Esophagus muscularis mucosa (tissue), 4 donors: ENCODE measurements around the gene SLC25A41. TPM values are rescaled to one million over a fixed set of nuclear protein-coding genes. Genes with fewer than 3 reads are reported as not detected.

Source experiments
- DNase-seq: peaks from one replicate; pipeline ENCODE4 v3.0.0-alpha.2; 2017; ENCODE audit errors: extremely low spot score
- H3K27ac ChIP-seq, 4 donors: fragments of 200-600 bp; sonication (generic); replicated peaks in 1 of 4; 1 replicate in 3 of 4; 2 replicates in 1 of 4; pipeline ENCODE4 v1.5.1; 2016 to 2019; ENCODE audit warnings: mild to moderate bottlenecking in 1 of 4
- H3K27me3 ChIP-seq, 4 donors: fragments of 200-600 bp; sonication (generic); one replicate each; pipeline versions ENCODE4 v1.5.1 to v1.6.0; 2016 to 2019
- H3K36me3 ChIP-seq, 4 donors: fragments of 200-600 bp; sonication (generic); one replicate each; pipeline ENCODE4 v1.5.1; 2016 to 2019
- H3K4me1 ChIP-seq, 4 donors: fragments of 200-600 bp; sonication (generic); one replicate each; pipeline ENCODE4 v1.5.1; 2016 to 2019
- H3K4me3 ChIP-seq, 4 donors: fragments of 200-600 bp; sonication (generic); 1 replicate in 2 of 4; 2 replicates in 2 of 4; pipeline ENCODE4 v1.5.1; 2016 to 2019; ENCODE audit warnings: mild to moderate bottlenecking in 4 of 4, moderate library complexity in 1 of 4
- H3K9me3 ChIP-seq, 4 donors: fragments of 200-600 bp; sonication (generic); 1 replicate in 3 of 4; 2 replicates in 1 of 4; pipeline ENCODE4 v1.5.1; 2016 to 2019
- EP300 ChIP-seq: sonication (generic); formaldehyde crosslinking; IDR thresholded peaks from one replicate; pipeline ENCODE4 v1.6.1; 2017; ENCODE audit warnings: antibody characterized with exemption
- POLR2A ChIP-seq: fragments of 450-650 bp; IDR thresholded peaks from one replicate; pipeline ENCODE4 v1.6.1; 2017; ENCODE audit warnings: antibody characterized with exemption, moderate library complexity, mild to moderate bottlenecking, low read depth
- POLR2AphosphoS5 ChIP-seq, 2 donors: sonication (generic); formaldehyde crosslinking; IDR thresholded peaks; one replicate each; pipeline ENCODE4 v1.6.1; 2017; ENCODE audit warnings: antibody characterized with exemption in 2 of 2
- WGBS: methylation state at CpG from one replicate; pipeline ENCODE4 v1.1.5; 2018; 5-methylcytosine and 5-hydroxymethylcytosine counted together
- intact Hi-C: fragments of 100-400 bp; cut with DNase I; formaldehyde crosslinking; loops from one replicate; pipeline ENCODE4 v1.15.1; 2023
- total RNA-seq, 4 donors: library from RNA; depleted of rRNA; stranded (reverse); fragments of >200 nt; gene quantifications; one replicate each; pipeline versions ENCODE4 v1.1.0 to v1.2.1, GENCODE V29; 2016
- TF ChIP-seq, protein P1 (sequence below), 3 experiments: fragments of 200-600 bp in 2 of 3; fragments of 450-650 bp in 1 of 3; sonication (generic) in 2 of 3; IDR thresholded peaks; one replicate each; pipeline ENCODE4 v1.5.1; 2017 to 2019; ENCODE audit warnings: antibody characterized with exemption in 3 of 3, mild to moderate bottlenecking in 2 of 3, moderate library complexity in 1 of 3

The SLC25A41 gene
- total RNA-seq, 4 donors from 2014 or later = 0.32 to 2.4 (median 0.66) TPM; not detected in 1

DNA sequence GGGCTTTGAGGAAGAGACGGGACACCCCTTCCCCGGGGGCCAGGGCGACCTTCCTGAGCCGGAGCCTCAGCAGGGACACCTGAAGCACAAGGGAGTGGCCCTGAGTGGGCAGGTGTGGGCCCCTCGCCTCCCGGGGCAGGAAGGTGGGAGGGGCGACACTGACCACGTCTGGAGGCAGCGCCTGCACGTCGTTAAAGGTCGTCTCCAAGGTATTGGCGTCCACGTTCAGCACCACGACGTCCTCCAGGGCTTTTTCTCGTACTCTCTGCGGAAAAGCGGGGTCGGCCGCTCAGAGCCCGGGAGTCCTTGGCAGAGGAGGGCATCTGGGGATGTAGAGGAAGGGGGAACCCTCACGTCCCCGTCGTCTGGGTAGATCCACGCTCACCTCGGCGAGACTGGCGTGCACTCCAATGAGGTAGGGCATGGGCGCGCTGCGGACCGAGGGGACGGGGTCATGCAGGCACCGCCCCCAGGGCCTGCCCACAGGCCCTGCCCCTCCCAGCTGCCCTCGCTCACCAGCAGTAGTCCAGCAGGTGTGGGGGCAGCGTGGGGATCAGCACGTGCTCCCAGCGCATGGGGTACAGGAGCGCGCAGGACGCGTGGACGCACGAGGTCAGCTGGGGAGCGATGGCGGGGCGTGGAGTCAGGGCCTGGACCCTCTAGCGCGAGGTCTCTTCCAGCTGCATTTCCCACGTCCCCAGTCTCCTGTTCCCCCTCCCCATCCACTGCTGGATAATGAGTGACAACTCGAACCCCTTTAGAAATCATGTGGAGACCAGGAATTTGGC, 42.0 kb upstream of the SLC25A41 start:
- intact Hi-C loops = no loop called here
- Histone ChIP-seq H3K4me1 (peaks cover 11 to 22% (median 18%) of the 10 kb centered on the region in 4 donors), H3K27ac (no peak overlapping the region), H3K9me3 (no peaks in the 10 kb centered on the region), H3K36me3 (no peaks in the 10 kb centered on the region), H3K4me3 (peak overlapping the region in 2 of 4 donors; percentile 25 to 37), H3K27me3 (peaks cover 3 to 73% (median 26%) of the 10 kb centered on the region in 4 donors)
- TF ChIP-seq, protein P1, sequence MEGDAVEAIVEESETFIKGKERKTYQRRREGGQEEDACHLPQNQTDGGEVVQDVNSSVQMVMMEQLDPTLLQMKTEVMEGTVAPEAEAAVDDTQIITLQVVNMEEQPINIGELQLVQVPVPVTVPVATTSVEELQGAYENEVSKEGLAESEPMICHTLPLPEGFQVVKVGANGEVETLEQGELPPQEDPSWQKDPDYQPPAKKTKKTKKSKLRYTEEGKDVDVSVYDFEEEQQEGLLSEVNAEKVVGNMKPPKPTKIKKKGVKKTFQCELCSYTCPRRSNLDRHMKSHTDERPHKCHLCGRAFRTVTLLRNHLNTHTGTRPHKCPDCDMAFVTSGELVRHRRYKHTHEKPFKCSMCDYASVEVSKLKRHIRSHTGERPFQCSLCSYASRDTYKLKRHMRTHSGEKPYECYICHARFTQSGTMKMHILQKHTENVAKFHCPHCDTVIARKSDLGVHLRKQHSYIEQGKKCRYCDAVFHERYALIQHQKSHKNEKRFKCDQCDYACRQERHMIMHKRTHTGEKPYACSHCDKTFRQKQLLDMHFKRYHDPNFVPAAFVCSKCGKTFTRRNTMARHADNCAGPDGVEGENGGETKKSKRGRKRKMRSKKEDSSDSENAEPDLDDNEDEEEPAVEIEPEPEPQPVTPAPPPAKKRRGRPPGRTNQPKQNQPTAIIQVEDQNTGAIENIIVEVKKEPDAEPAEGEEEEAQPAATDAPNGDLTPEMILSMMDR (IDR thresholded peaks at IDR 0.05) = no peak
- TF ChIP-seq POLR2A (no peak), POLR2AphosphoS5 (IDR thresholded peaks at IDR 0.05) (no peak), EP300 (no peak)
- WGBS = 32% methylated on average over 32 of the region's 52 CpGs
- DNase-seq = no peak

DNA sequence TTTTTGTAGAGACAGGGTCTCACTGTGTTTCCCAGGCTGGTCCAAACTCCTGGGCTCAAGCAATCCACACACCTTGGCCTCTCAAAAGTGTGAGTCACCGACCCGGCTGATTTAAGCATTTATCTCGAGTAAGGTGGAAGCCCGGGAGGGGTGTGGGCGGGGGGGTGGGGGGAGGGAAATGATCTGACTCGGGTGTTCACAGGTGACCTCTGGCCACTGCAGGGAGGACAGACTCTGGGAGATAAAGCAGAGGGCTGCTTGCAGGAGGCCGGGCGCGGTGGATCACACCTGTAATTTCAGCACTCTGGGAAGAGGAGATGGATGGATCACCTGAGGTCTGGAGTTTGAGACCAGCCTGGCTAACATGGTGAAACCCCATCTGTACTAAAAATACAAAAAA, 40.1 kb upstream of the SLC25A41 start:
- intact Hi-C loops = no loop called here
- Histone ChIP-seq H3K36me3 (no peaks in the 10 kb centered on the region), H3K4me1 (peaks cover 11 to 22% (median 18%) of the 10 kb centered on the region in 4 donors), H3K27ac (no peak overlapping the region), H3K27me3 (peaks cover 3 to 56% (median 25%) of the 10 kb centered on the region in 4 donors), H3K4me3 (no peak overlapping the region), H3K9me3 (no peaks in the 10 kb centered on the region)
- TF ChIP-seq EP300 = no peak
- DNase-seq = no peak
- 64% methylated on average over 6 of the region's 9 CpGs for WGBS

DNA sequence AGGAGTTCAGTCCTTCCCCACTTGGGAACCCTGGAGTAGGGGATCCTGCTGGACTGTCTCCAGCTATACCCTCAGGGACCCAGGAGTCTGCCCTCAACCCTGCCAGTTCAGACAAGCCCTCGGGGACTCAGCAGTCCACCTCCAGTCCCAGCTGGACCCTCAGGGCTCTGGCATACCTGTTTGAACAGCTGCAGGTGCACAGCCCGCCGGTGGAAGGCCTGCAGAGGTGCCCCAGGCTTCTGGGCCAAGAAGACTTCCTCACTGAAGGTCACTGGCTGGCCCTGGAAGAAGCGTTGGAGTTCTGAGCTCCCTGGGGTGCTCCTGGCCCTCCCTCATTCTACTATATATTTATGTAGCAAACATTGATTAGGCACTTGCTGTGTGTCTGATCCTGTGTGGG, 39.1 kb upstream of the SLC25A41 start:
- peaks cover 11 to 22% (median 18%) of the 10 kb centered on the region in 4 donors for H3K4me1 ChIP-seq
- no peak for DNase-seq
- no peak overlapping the region for H3K27ac ChIP-seq
- H3K36me3 ChIP-seq = no peaks in the 10 kb centered on the region
- WGBS = 72% methylated on average over 4 of the region's 4 CpGs
- no peak overlapping the region for H3K4me3 ChIP-seq
- TF ChIP-seq POLR2A (no peak), POLR2AphosphoS5 (IDR thresholded peaks at IDR 0.05) (no peak), EP300 (no peak)
- TF ChIP-seq, protein P1 (IDR thresholded peaks at IDR 0.05) = no peak
- no peaks in the 10 kb centered on the region for H3K9me3 ChIP-seq
- intact Hi-C loops = no loop called here
- peaks cover 3 to 47% (median 23%) of the 10 kb centered on the region in 4 donors for H3K27me3 ChIP-seq

DNA sequence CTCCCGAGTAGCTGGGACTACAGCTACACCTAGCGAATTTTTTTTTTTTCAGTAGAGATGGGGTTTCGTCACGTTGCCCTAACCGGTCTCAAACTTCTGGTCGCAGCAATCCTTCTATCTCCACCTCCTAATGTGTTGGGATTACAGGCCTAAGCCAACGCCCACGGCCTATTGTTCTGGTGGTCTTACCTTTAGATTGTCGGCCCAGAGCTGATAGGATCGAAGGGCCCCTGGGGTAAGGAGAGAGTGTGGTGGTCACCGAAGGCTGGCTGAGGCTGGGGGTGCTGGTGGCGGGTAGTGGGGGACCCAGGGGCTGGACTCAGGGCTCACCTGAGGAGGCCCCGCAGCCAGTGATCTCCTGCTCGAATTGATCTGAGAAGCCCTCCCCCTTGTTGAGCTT, 37.5 kb upstream of the SLC25A41 start:
- Histone ChIP-seq H3K27me3 (peaks cover 0 to 30% (median 11%) of the 10 kb centered on the region in 4 donors), H3K4me3 (no peak overlapping the region), H3K27ac (no peak overlapping the region), H3K9me3 (no peaks in the 10 kb centered on the region), H3K36me3 (no peaks in the 10 kb centered on the region), H3K4me1 (peaks cover under 1 to 11% (median 8%) of the 10 kb centered on the region in 4 donors)
- intact Hi-C loops = no loop called here
- TF ChIP-seq POLR2A = no peak
- TF ChIP-seq EP300 = no peak
- 88% methylated on average over 14 of the region's 14 CpGs for WGBS
- DNase-seq = no peak

DNA sequence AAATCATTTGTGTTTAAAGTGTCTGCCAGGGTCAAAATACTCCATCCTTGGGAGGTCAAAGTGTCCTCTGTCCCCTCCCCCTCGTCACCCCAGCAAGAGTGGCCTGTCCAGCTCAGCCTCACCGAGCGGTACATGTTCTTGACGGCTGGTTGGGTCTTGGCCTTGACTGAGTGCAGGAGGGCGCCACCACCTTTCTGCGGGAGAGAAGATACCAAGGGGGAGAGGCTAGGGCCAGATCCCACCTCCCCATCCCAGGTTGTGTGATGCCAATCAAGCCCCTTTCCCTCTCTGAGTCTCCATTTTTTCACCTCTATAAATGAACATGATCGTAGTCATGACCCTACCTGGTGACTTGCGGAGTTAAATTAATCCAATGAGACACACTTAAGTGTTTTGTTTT, 36.6 kb upstream of the SLC25A41 start:
- no peaks in the 10 kb centered on the region for H3K36me3 ChIP-seq
- intact Hi-C loops = no loop called here
- peaks cover 0 to 23% (median 2%) of the 10 kb centered on the region in 4 donors for H3K27me3 ChIP-seq
- no peak overlapping the region for H3K27ac ChIP-seq
- H3K9me3 ChIP-seq = no peaks in the 10 kb centered on the region
- WGBS = 80% methylated on average over 8 of the region's 8 CpGs
- no peak overlapping the region for H3K4me3 ChIP-seq
- no peak for TF ChIP-seq POLR2A
- TF ChIP-seq, protein P1 (IDR thresholded peaks at IDR 0.05) = no peak
- no peak for TF ChIP-seq POLR2AphosphoS5 (IDR thresholded peaks at IDR 0.05)
- no peak for TF ChIP-seq EP300
- H3K4me1 ChIP-seq = peaks cover 0 to 2% (median under 1%) of the 10 kb centered on the region in 4 donors
- DNase-seq = no peak
